GM12878 (cell line): ENCODE data around the gene ACACB. TPM values are rescaled to one million over a fixed set of nuclear protein-coding genes. Genes with fewer than 3 reads are reported as not detected.

ENCODE experiments used
- ATAC-seq: fragments of 200-7000 bp; cut with Tn5 transposase; 3 replicates; pipeline ENCODE4 v1.9.1; 2020; ENCODE audit warnings: mild to moderate bottlenecking, moderate library complexity
- BruUV-seq: library from RNA; stranded (reverse); fragments of 400-500 nt; replicated peaks from 2 replicates; lab custom pipeline; 2021; lab: Mats Ljungman, UMichigan
- CTCF ChIA-PET: fragments of 300-600 bp; sonication (Branson Sonifier 250); formaldehyde crosslinking; extraction: SDS; loops from one replicate; lab custom pipeline; 2021; ENCODE audit warnings: inconsistent platforms; lab: Yijun Ruan, JAX
- POLR2A ChIA-PET: fragments of 350-600 bp; formaldehyde crosslinking; extraction: SDS; loops from one replicate; lab custom pipeline; 2021; ENCODE audit warnings: inconsistent platforms; lab: Charles Lee
- RAD21 ChIA-PET: fragments of 300-600 bp; sonication (Branson Sonifier 250); formaldehyde crosslinking; loops from one replicate; lab custom pipeline; 2023; ENCODE audit warnings: antibody characterized with exemption; ENCODE audit not compliant: unreplicated experiment; lab: Charles Lee
- SMC1A ChIA-PET: fragments of 300-600 bp; sonication (Branson Sonifier 250); formaldehyde crosslinking; loops from one replicate; lab custom pipeline; 2023; ENCODE audit not compliant: unreplicated experiment, uncharacterized antibody; lab: Charles Lee
- DNase-seq: peaks from one replicate; pipeline ENCODE4 v3.0.0-alpha.2; 2011; ENCODE audit warnings: low read depth, low spot score
- FAIRE-seq: peaks from 3 replicates; lab custom pipeline; 2011; peaks lifted over from hg19 to GRCh38; lab: Jason Lieb, UNC
- H2AFZ ChIP-seq: 2 replicates; pipeline ENCODE4 v1.6.0; 2011; ENCODE audit warnings: low read depth, low read length, control low read depth; ENCODE audit not compliant: control insufficient read depth
- H3K27ac ChIP-seq: 2 replicates; pipeline ENCODE4 v1.5.1; 2011; ENCODE audit warnings: control low read depth; ENCODE audit not compliant: control insufficient read depth, insufficient read depth
- H3K27me3 ChIP-seq, 2 experiments: replicated peaks in 1 of 2; 2 replicates each; pipeline versions ENCODE4 v1.6.0 to v1.6.1; 2011; ENCODE audit warnings: low read length in 1 of 2; ENCODE audit not compliant: control insufficient read depth in 2 of 2, insufficient read depth in 2 of 2
- H3K36me3 ChIP-seq, 2 experiments: 2 replicates each; pipeline ENCODE4 v1.5.1; 2011; ENCODE audit warnings: low read length in 1 of 2; ENCODE audit not compliant: control insufficient read depth in 2 of 2, insufficient read depth in 2 of 2
- H3K4me1 ChIP-seq: 2 replicates; pipeline ENCODE4 v1.6.1; 2011; ENCODE audit warnings: mild to moderate bottlenecking, low read length, moderate library complexity, mixed read lengths; ENCODE audit not compliant: control insufficient read depth, insufficient read depth
- H3K4me2 ChIP-seq: 2 replicates; pipeline ENCODE4 v1.6.0; 2011; ENCODE audit warnings: control low read depth; ENCODE audit not compliant: control insufficient read depth, insufficient read depth
- H3K4me3 ChIP-seq: fragments of 200-600 bp; sonication (generic); 2 replicates; pipeline ENCODE4 v1.5.1; 2016
- H3K79me2 ChIP-seq: 2 replicates; pipeline ENCODE4 v1.6.0; 2011; ENCODE audit warnings: low read length; ENCODE audit not compliant: control insufficient read depth, insufficient read depth
- H3K9ac ChIP-seq: 2 replicates; pipeline ENCODE4 v1.8.0; 2011; ENCODE audit warnings: low read length, control low read depth, mixed read lengths; ENCODE audit not compliant: control insufficient read depth, insufficient read depth
- H3K9me3 ChIP-seq: replicated peaks from 3 replicates; pipeline ENCODE4 v1.5.1; 2011; ENCODE audit warnings: mild to moderate bottlenecking, low read length; ENCODE audit not compliant: control insufficient read depth, insufficient read depth
- H4K20me1 ChIP-seq: 2 replicates; pipeline ENCODE4 v1.6.0; 2011; ENCODE audit not compliant: control insufficient read depth, insufficient read depth
- ATF3 ChIP-seq: IDR thresholded peaks from 2 replicates; pipeline ENCODE4 v1.6.1; 2011; ENCODE audit warnings: low read depth, mild to moderate bottlenecking, low read length, moderate library complexity, borderline replicate concordance; ENCODE audit errors: extremely low read depth
- HDGF ChIP-seq: fragments of 450-650 bp; IDR thresholded peaks from 2 replicates; pipeline ENCODE4 v1.6.1; 2016; ENCODE audit warnings: antibody characterized with exemption
- IKZF1 ChIP-seq: fragments of 450-650 bp; conservative IDR thresholded peaks from 2 replicates; pipeline ENCODE4 v1.6.1; 2017; ENCODE audit warnings: antibody characterized with exemption, mild to moderate bottlenecking
- IRF4 ChIP-seq: IDR thresholded peaks from 2 replicates; pipeline ENCODE4 v1.6.1; 2011; ENCODE audit warnings: low read depth, low read length
- MTA2 ChIP-seq: fragments of 450-650 bp; IDR thresholded peaks from 2 replicates; pipeline ENCODE4 v1.6.1; 2016; ENCODE audit warnings: low read depth, mild to moderate bottlenecking, moderate library complexity
- RBBP5 ChIP-seq: fragments of 200-600 bp; sonication (generic); conservative IDR thresholded peaks from 2 replicates; pipeline ENCODE4 v1.6.1; 2016
- STAT3 ChIP-seq: IDR thresholded peaks from 2 replicates; pipeline ENCODE4 v1.6.1; 2011; ENCODE audit warnings: low read depth, low read length, improper control_type of control experiment
- SUZ12 ChIP-seq: fragments of 200-600 bp; sonication (generic); IDR thresholded peaks from one replicate; pipeline ENCODE4 v1.6.1; 2018; ENCODE audit warnings: antibody characterized with exemption, mild to moderate bottlenecking; ENCODE audit not compliant: unreplicated experiment
- WGBS: methylation state at CpG from one replicate; pipeline ENCODE4 v1.1.6; 2016; ENCODE audit warnings: low lambda C conversion rate; ENCODE audit not compliant: insufficient replicate concordance, insufficient coverage; ENCODE audit errors: missing lambda C conversion rate; 5-methylcytosine and 5-hydroxymethylcytosine counted together
- in situ Hi-C: fragments of 300-500 bp; cut with MboI; formaldehyde crosslinking; loops from 9 replicates; pipeline ENCODE4 v1.14.3; 2018; ENCODE audit warnings: mixed read lengths
- intact Hi-C: fragments of 100-400 bp; cut with micrococcal nuclease; formaldehyde crosslinking; loops from one replicate; pipeline ENCODE4 v1.14.2; 2022; ENCODE audit not compliant: unreplicated experiment
- polyA plus RNA-seq, 11 experiments: library from polyadenylated mRNA; depleted of rRNA in 4 of 11; unstranded in 6 of 11; stranded (reverse) in 5 of 11; fragments of >200 nt; fragmentation: Nextera tagmentation in 4 of 11; fragmentation: Illumina TruSeq in 1 of 11; extraction: Ambion mirVana in 4 of 11; extraction: Trizol in 1 of 11; gene quantifications; 1 replicate in 1 of 11; 2 replicates in 10 of 11; pipeline versions ENCODE4 v1.2.1 to v1.2.3, GENCODE V29; 2011 to 2016; ENCODE audit warnings: inconsistent platforms in 2 of 11, missing spikeins in 2 of 11, low read depth in 1 of 11
- total RNA-seq, 4 experiments: library from RNA; depleted of rRNA in 3 of 4; stranded (reverse); fragments of >200 nt in 3 of 4; fragmentation: Illumina TruSeq in 1 of 4; extraction: Trizol in 1 of 4; gene quantifications; 2 replicates each; pipeline versions ENCODE4 v1.2.1 to v1.2.3, GENCODE V29; 2013 to 2021
- TF ChIP-seq, protein P1 (sequence below): fragments of 150-350 bp; IDR thresholded peaks from 2 replicates; pipeline ENCODE4 v1.6.1; 2016; ENCODE audit warnings: low read depth, low read length

The ACACB gene
- total and polyA plus RNA-seq, 10 of the 15 experiments (the other 5 are each of a cell fraction or from before 2014, with no cell fraction given), result 0.05 to 1.9 (median 0.38) TPM; not detected in 2

GRCh38 chr12:109273354-109273753 lies 157.0 kb downstream of the ACACB start (continued):
- no peak for TF ChIP-seq MTA2
- TF ChIP-seq IRF4, result no peak
- TF ChIP-seq IKZF1, result no peak
- TF ChIP-seq HDGF, result no peak

- TF ChIP-seq SUZ12 (no peak), STAT3 (no peak), RBBP5 (no peak), ATF3 (no peak)
- TF ChIP-seq, protein P1, sequence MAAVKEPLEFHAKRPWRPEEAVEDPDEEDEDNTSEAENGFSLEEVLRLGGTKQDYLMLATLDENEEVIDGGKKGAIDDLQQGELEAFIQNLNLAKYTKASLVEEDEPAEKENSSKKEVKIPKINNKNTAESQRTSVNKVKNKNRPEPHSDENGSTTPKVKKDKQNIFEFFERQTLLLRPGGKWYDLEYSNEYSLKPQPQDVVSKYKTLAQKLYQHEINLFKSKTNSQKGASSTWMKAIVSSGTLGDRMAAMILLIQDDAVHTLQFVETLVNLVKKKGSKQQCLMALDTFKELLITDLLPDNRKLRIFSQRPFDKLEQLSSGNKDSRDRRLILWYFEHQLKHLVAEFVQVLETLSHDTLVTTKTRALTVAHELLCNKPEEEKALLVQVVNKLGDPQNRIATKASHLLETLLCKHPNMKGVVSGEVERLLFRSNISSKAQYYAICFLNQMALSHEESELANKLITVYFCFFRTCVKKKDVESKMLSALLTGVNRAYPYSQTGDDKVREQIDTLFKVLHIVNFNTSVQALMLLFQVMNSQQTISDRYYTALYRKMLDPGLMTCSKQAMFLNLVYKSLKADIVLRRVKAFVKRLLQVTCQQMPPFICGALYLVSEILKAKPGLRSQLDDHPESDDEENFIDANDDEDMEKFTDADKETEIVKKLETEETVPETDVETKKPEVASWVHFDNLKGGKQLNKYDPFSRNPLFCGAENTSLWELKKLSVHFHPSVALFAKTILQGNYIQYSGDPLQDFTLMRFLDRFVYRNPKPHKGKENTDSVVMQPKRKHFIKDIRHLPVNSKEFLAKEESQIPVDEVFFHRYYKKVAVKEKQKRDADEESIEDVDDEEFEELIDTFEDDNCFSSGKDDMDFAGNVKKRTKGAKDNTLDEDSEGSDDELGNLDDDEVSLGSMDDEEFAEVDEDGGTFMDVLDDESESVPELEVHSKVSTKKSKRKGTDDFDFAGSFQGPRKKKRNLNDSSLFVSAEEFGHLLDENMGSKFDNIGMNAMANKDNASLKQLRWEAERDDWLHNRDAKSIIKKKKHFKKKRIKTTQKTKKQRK, result no peak
- SMC1A ChIA-PET, result no interaction called here
- no TSS peak for BruUV-seq
- H3K9me3 ChIP-seq, result no peaks in the 10 kb centered on the region
- no peak overlapping the region for H3K27ac ChIP-seq
- DNase-seq, result no peak
- H3K9ac ChIP-seq, result no peak overlapping the region
- CTCF ChIA-PET, result interaction anchor here (0.9 kb wide), 1 partner anchor 120 kb away, joined by 5 read pairs; no protein-coding TSS in a partner anchor
- ATAC-seq, result no peak
- no peak overlapping the region for H3K4me2 ChIP-seq
- H4K20me1 ChIP-seq, result no peaks in the 10 kb centered on the region
- no peaks in the 10 kb centered on the region for H3K36me3 ChIP-seq
- intact Hi-C loops, result no loop called here
- no peaks in the 10 kb centered on the region for H3K79me2 ChIP-seq
- no peak overlapping the region for H3K4me3 ChIP-seq
- H3K4me1 ChIP-seq, result no peaks in the 10 kb centered on the region
- RAD21 ChIA-PET, result interaction anchor here (1.2 kb wide), 1 partner anchor 10 kb away, joined by 3 read pairs; no protein-coding TSS in a partner anchor
- POLR2A ChIA-PET, result no interaction called here
- H2AFZ ChIP-seq, result no peak overlapping the region
- in situ Hi-C loops, result no loop called here
- no peaks in the 10 kb centered on the region; a peak in 1 of 4 replicates for H3K27me3 ChIP-seq
- no peak for FAIRE-seq
- 0% methylated on average over 1 of the region's 1 CpG for WGBS
Observed at GRCh38 chr12:109274381-109274780, 158.0 kb downstream of the ACACB start.
